ENCODE results near the gene FCER2. TPM values are rescaled to one million over a fixed set of nuclear protein-coding genes. Genes with fewer than 3 reads are reported as not detected.

FCER2 gene
- total RNA-seq, 1 experiment from 2014 or later = not detected

DNA sequence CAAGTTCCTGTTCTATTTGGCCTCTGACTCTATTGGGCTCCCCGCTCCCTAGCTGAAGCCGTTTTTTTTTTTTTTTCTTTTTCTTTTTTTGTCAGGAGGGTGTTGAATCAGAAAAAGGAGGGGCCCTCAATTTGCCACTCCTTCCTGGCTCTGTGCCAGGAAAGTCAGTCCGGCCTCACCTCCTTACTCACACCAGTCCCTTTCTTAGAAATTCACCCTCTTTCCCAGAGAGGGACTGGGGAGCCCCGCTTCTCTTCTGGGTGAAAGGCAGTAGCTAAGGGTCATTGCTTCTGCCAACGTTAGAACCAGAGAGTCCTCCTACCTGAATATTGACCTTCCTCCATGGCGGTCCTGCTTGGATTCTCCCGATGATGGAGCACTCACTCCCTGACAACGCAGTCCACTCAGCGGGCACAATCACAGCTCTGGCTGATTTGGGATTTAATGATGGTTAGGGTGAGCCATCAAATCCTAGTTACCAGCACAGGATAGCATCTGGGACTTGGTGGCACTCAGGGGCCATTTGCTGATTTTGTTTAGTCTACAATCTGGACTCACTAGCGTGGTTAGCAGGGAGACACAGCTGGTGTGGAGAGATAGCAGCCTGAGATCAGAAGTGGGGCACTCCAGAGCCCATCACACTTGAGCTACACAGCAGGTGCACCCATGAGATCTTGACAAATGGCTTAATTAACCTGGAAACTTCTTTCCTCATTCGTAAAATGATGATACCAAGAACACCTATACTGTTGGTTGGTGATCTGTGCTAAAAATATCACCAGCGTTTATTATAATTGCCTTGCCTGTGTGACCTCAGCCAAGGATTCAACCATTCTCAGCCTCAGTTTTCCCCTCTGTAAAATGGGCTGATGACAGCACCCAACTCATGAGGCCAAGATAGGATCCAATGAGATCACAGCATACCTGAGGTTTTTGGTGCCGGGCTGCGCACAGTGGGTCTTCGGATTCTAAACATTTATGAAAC lies 2.2 kb downstream of the FCER2 start:
- H2BK15ac ChIP-seq (ENCODE audit: low read depth, low read length) = no peak overlapping the region
- peaks cover 8 to 28% of the 10 kb centered on the region in 2 experiments for H3K4me1 Mint-ChIP-seq
- H2BK5ac ChIP-seq (ENCODE audit: insufficient read length, low read length) = no peak overlapping the region
- no peak overlapping the region for H3K4ac ChIP-seq (ENCODE audit: low read depth, low read length)
- no peak overlapping the region for H3K4me3 Mint-ChIP-seq
- H3K27me3 ChIP-seq (ENCODE audit: insufficient read depth, low read length) = no peaks in the 10 kb centered on the region
- no peak overlapping the region for H4K8ac ChIP-seq (replicated peaks; ENCODE audit: insufficient read length, low read depth, low read length)
- peaks cover 63% of the 10 kb centered on the region for H3K27me3 Mint-ChIP-seq (ENCODE audit: low read depth)
- H2BK12ac ChIP-seq (ENCODE audit: insufficient read length, low read depth, low read length) = no peak overlapping the region
- H3K56ac ChIP-seq (ENCODE audit: insufficient read length, low read depth, low read length) = no peak overlapping the region
- no peaks in the 10 kb centered on the region; the same call in 1 of the 2 replicates for H3K4me1 ChIP-seq (ENCODE audit: insufficient read depth, low read length)
- no peaks in the 10 kb centered on the region for H3K9me3 ChIP-seq (ENCODE audit: control insufficient read depth, low read depth, low read length)
- no peak for DNase-seq
- no peak overlapping the region for H4K91ac ChIP-seq (ENCODE audit: insufficient read length, low read depth, low read length)
- no peak overlapping the region for H2BK120ac ChIP-seq (ENCODE audit: low read depth, low read length, poor library complexity, severe bottlenecking)
- no peak overlapping the region for H3K27ac Mint-ChIP-seq
- no peaks in the 10 kb centered on the region for H4K20me1 ChIP-seq (ENCODE audit: control insufficient read depth, insufficient read depth, insufficient read length)
- no peak overlapping the region for H3K14ac ChIP-seq (ENCODE audit: insufficient read depth, low read length)
- H3K79me1 ChIP-seq (ENCODE audit: insufficient read depth, low read depth, low read length, poor library complexity, severe bottlenecking) = no peaks in the 10 kb centered on the region
- H4K5ac ChIP-seq (ENCODE audit: insufficient read length, low read depth, low read length) = no peak overlapping the region
- H3K36me3 Mint-ChIP-seq (ENCODE audit: insufficient read depth in 1 of 3, low read depth in 3 of 3) = no peaks in the 10 kb centered on the region; a peak in 1 of 7 replicates
- no CpG with 5 or more reads among the region's 15 CpGs for WGBS (ENCODE audit: extremely low coverage, insufficient read length, low lambda C conversion rate)
- no peak overlapping the region for H3K18ac ChIP-seq (ENCODE audit: insufficient read length, low read depth, low read length)
- no peaks in the 10 kb centered on the region for H3K23me2 ChIP-seq (ENCODE audit: insufficient read length, low read depth, low read length, poor library complexity, severe bottlenecking)
- no peak overlapping the region for H2AK5ac ChIP-seq (ENCODE audit: insufficient read length, low read length)
- H2BK20ac ChIP-seq (ENCODE audit: low read depth, low read length, poor library complexity, severe bottlenecking) = no peak overlapping the region
- no peak for TF ChIP-seq CTCF (conservative IDR thresholded peaks at IDR 0.05)
- no peak overlapping the region for H3T11ph ChIP-seq (ENCODE audit: low read length)
- no peaks in the 10 kb centered on the region for H3K9me3 Mint-ChIP-seq
- H3K4me2 ChIP-seq (ENCODE audit: insufficient read depth, insufficient read length, low read length) = no peak overlapping the region
- H2AFZ ChIP-seq (ENCODE audit: low read length) = no peak overlapping the region
- no peak overlapping the region for H3K23ac ChIP-seq (ENCODE audit: insufficient read length, low read depth, low read length)
- no peak overlapping the region for H3K9ac ChIP-seq (ENCODE audit: extremely low read depth, insufficient read length, low read length)
- H3K79me2 ChIP-seq (ENCODE audit: insufficient read depth, low read length) = no peaks in the 10 kb centered on the region
- no peak overlapping the region for H3K27ac ChIP-seq (ENCODE audit: insufficient read length, low read depth, low read length)
